SK-N-SH treated with all-trans-retinoic acid at 6 μM for 48 hours (cell line): Measurements from ENCODE around the gene RPA3.

Experiments used
- ATAC-seq: fragments of 200-7000 bp; cut with Tn5 transposase; 3 replicates; pipeline ENCODE4 v1.9.1; 2020; ENCODE audit warnings: mild to moderate bottlenecking, moderate library complexity
- ARNTL ChIP-seq: fragments of 450-650 bp; formaldehyde crosslinking; IDR thresholded peaks from 2 replicates; pipeline ENCODE4 v1.5.0; 2020; ENCODE audit warnings: low read depth, mild to moderate bottlenecking, moderate library complexity, borderline replicate concordance
- CSDC2 ChIP-seq: fragments of 250-450 bp; sonication (Bioruptor Pico); IDR thresholded peaks from 2 replicates; pipeline ENCODE4 v1.5.0; 2020; ENCODE audit warnings: mild to moderate bottlenecking, moderate library complexity
- ESRRG ChIP-seq: fragments of 250-450 bp; sonication (Bioruptor Pico); IDR thresholded peaks from 2 replicates; pipeline ENCODE4 v1.6.1; 2021; ENCODE audit warnings: mild to moderate bottlenecking
- GLIS3 ChIP-seq: fragments of 250-450 bp; sonication (Bioruptor Pico); IDR thresholded peaks from 2 replicates; pipeline ENCODE4 v1.5.0; 2020; ENCODE audit warnings: mild to moderate bottlenecking, moderate library complexity
- ISL1 ChIP-seq: fragments of 250-450 bp; sonication (Bioruptor Pico); IDR thresholded peaks from 2 replicates; pipeline ENCODE4 v2.1.2; 2022; ENCODE audit warnings: mild to moderate bottlenecking, moderate library complexity
- OSR1 ChIP-seq: fragments of 250-450 bp; sonication (Bioruptor Pico); IDR thresholded peaks from 2 replicates; pipeline ENCODE4 v1.8.0; 2022; ENCODE audit warnings: moderate library complexity, mild to moderate bottlenecking, inconsistent platforms
- PPARA ChIP-seq: fragments of 250-450 bp; sonication (Bioruptor Pico); IDR thresholded peaks from 2 replicates; pipeline ENCODE4 v1.5.0; 2020; ENCODE audit warnings: mild to moderate bottlenecking, borderline replicate concordance
- RARB ChIP-seq: fragments of 250-450 bp; sonication (Bioruptor Pico); IDR thresholded peaks from 2 replicates; pipeline ENCODE4 v1.8.0; 2021; ENCODE audit warnings: mild to moderate bottlenecking, moderate library complexity
- SNAI2 ChIP-seq: fragments of 250-450 bp; sonication (Bioruptor Pico); IDR thresholded peaks from 2 replicates; pipeline ENCODE4 v1.5.0; 2020; ENCODE audit warnings: mild to moderate bottlenecking, moderate library complexity
- TCF4 ChIP-seq: fragments of 250-450 bp; sonication (Bioruptor Pico); IDR thresholded peaks from 2 replicates; pipeline ENCODE4 v1.8.0; 2021; ENCODE audit warnings: mild to moderate bottlenecking, moderate library complexity, borderline replicate concordance
- TSHZ2 ChIP-seq: fragments of 250-450 bp; sonication (Bioruptor Pico); IDR thresholded peaks from 2 replicates; pipeline ENCODE4 v1.5.0; 2020; ENCODE audit warnings: mild to moderate bottlenecking, moderate library complexity
- ZC3H10 ChIP-seq: fragments of 250-450 bp; sonication (Bioruptor Pico); IDR thresholded peaks from 2 replicates; pipeline ENCODE4 v1.5.1; 2021; ENCODE audit warnings: mild to moderate bottlenecking, moderate library complexity
- ZNF565 ChIP-seq: fragments of 450-650 bp; formaldehyde crosslinking; conservative IDR thresholded peaks from 2 replicates; pipeline ENCODE4 v1.5.0; 2020; ENCODE audit warnings: low read depth, mild to moderate bottlenecking, moderate library complexity
- ZNF70 ChIP-seq: fragments of 450-650 bp; formaldehyde crosslinking; IDR thresholded peaks from 2 replicates; pipeline ENCODE4 v1.5.0; 2020; ENCODE audit warnings: mild to moderate bottlenecking, moderate library complexity
- ZNF8 ChIP-seq: fragments of 450-650 bp; formaldehyde crosslinking; IDR thresholded peaks from 2 replicates; pipeline ENCODE4 v1.5.0; 2020; ENCODE audit warnings: mild to moderate bottlenecking, moderate library complexity
- TF ChIP-seq, protein P1 (sequence below): fragments of 250-450 bp; sonication (Bioruptor Pico); IDR thresholded peaks from 2 replicates; pipeline ENCODE4 v1.8.0; 2021; ENCODE audit warnings: low read depth, mild to moderate bottlenecking, moderate library complexity, borderline replicate concordance
- TF ChIP-seq, protein P2 (sequence below): fragments of 250-450 bp; sonication (Bioruptor Pico); IDR thresholded peaks from 2 replicates; pipeline ENCODE4 v1.8.0; 2020; ENCODE audit warnings: mild to moderate bottlenecking, moderate library complexity, borderline replicate concordance
- TF ChIP-seq, protein P3 (sequence below): fragments of 250-450 bp; sonication (Bioruptor Pico); IDR thresholded peaks from 2 replicates; pipeline ENCODE4 v1.5.1; 2021; ENCODE audit warnings: mild to moderate bottlenecking, moderate library complexity

Gene RPA3

GRCh38 chr7:7686811-7687508, 31.4 kb downstream of the RPA3 start:
- TF ChIP-seq CSDC2 (CRISPR knock-in tag) (no peak), OSR1 (CRISPR knock-in tag) (no peak), GLIS3 (CRISPR knock-in tag) (no peak), SNAI2 (no peak), ZNF8 (CRISPR knock-in tag) (no peak), ARNTL (CRISPR knock-in tag) (no peak), ZNF565 (CRISPR knock-in tag) (no peak), TSHZ2 (CRISPR knock-in tag) (no peak), PPARA (CRISPR knock-in tag) (no peak), ESRRG (CRISPR knock-in tag) (no peak), ZC3H10 (CRISPR knock-in tag) (no peak), TCF4 (CRISPR knock-in tag) (no peak), ISL1 (CRISPR knock-in tag) (no peak)
- TF ChIP-seq, protein P1, sequence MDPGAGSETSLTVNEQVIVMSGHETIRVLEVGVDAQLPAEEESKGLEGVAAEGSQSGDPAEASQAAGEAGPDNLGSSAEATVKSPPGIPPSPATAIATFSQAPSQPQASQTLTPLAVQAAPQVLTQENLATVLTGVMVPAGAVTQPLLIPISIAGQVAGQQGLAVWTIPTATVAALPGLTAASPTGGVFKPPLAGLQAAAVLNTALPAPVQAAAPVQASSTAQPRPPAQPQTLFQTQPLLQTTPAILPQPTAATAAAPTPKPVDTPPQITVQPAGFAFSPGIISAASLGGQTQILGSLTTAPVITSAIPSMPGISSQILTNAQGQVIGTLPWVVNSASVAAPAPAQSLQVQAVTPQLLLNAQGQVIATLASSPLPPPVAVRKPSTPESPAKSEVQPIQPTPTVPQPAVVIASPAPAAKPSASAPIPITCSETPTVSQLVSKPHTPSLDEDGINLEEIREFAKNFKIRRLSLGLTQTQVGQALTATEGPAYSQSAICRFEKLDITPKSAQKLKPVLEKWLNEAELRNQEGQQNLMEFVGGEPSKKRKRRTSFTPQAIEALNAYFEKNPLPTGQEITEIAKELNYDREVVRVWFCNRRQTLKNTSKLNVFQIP (CRISPR knock-in tag) = no peak
- TF ChIP-seq, protein P2, sequence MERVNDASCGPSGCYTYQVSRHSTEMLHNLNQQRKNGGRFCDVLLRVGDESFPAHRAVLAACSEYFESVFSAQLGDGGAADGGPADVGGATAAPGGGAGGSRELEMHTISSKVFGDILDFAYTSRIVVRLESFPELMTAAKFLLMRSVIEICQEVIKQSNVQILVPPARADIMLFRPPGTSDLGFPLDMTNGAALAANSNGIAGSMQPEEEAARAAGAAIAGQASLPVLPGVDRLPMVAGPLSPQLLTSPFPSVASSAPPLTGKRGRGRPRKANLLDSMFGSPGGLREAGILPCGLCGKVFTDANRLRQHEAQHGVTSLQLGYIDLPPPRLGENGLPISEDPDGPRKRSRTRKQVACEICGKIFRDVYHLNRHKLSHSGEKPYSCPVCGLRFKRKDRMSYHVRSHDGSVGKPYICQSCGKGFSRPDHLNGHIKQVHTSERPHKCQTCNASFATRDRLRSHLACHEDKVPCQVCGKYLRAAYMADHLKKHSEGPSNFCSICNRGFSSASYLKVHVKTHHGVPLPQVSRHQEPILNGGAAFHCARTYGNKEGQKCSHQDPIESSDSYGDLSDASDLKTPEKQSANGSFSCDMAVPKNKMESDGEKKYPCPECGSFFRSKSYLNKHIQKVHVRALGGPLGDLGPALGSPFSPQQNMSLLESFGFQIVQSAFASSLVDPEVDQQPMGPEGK (CRISPR knock-in tag) = no peak
- TF ChIP-seq, protein P3, sequence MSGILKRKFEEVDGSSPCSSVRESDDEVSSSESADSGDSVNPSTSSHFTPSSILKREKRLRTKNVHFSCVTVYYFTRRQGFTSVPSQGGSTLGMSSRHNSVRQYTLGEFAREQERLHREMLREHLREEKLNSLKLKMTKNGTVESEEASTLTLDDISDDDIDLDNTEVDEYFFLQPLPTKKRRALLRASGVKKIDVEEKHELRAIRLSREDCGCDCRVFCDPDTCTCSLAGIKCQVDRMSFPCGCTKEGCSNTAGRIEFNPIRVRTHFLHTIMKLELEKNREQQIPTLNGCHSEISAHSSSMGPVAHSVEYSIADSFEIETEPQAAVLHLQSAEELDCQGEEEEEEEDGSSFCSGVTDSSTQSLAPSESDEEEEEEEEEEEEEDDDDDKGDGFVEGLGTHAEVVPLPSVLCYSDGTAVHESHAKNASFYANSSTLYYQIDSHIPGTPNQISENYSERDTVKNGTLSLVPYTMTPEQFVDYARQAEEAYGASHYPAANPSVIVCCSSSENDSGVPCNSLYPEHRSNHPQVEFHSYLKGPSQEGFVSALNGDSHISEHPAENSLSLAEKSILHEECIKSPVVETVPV (CRISPR knock-in tag) = no peak
- no peak for ATAC-seq

DNA sequence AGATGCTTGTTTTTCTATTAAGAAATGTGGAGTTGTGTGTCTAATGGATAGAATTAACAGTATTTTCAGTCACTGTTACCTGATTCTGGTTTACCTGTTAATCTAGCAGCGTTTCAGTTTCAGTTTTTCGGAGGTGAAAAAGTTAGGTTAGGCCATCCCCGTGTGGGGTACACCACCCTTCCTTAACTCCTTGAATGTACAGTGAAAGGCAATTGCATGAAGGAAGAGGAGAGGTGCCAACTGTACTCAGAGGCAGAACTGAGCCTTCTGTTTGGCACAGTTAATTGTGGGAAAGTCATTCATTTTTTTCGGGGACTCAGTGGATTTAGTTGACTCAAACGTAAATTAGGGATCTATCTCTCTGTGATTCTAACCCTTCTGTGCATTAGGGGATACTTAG, 35.5 kb downstream of the RPA3 start:
- TF ChIP-seq TSHZ2 (CRISPR knock-in tag) = no peak
- no peak for TF ChIP-seq ZNF70
- no peak for TF ChIP-seq ZNF8 (CRISPR knock-in tag)
- TF ChIP-seq, all 23 proteins: peak for 0
- no peak for ATAC-seq

- TF ChIP-seq CSDC2 (CRISPR knock-in tag) (no peak), ESRRG (CRISPR knock-in tag) (no peak), PPARA (CRISPR knock-in tag) (no peak), RARB (CRISPR knock-in tag) (no peak)
- TF ChIP-seq, protein P2 (CRISPR knock-in tag) = no peak
- ATAC-seq = no peak
These were observed 36.5 kb downstream of the RPA3 start for GRCh38 chr7:7681936-7682329.
